Measurements from ENCODE around the gene COX5B.
"Not testable (repeated sequence)": the region's sequence is repeated elsewhere in the genome, so short reads cannot be mapped to it uniquely, and the experiment has no call there.

COX5B gene

DNA sequence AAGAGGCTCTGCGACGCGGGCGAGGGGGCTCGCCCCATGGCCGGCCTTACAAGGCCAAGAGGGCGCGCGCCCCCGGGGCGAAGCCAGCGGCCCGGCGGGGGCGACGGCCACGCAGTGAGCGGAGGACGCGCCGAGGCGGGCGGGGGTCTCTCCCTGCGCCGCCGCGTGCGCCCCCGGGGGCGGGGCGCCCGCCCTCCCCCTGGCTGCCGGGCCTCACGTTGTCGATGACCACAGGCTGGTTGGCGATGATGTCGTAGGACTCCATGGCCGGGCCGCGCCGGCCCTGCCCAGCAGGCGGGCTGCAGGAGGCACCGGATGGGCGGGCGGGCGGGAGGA is 17.7 kb downstream of the COX5B start:
- H3K4me3 ChIP-seq (ENCODE audit: control insufficient read depth, low read depth, low read length): peak overlapping the region; percentile 82
- no peak for DNase-seq (ENCODE audit: low read depth)
- TF ChIP-seq, protein P1, sequence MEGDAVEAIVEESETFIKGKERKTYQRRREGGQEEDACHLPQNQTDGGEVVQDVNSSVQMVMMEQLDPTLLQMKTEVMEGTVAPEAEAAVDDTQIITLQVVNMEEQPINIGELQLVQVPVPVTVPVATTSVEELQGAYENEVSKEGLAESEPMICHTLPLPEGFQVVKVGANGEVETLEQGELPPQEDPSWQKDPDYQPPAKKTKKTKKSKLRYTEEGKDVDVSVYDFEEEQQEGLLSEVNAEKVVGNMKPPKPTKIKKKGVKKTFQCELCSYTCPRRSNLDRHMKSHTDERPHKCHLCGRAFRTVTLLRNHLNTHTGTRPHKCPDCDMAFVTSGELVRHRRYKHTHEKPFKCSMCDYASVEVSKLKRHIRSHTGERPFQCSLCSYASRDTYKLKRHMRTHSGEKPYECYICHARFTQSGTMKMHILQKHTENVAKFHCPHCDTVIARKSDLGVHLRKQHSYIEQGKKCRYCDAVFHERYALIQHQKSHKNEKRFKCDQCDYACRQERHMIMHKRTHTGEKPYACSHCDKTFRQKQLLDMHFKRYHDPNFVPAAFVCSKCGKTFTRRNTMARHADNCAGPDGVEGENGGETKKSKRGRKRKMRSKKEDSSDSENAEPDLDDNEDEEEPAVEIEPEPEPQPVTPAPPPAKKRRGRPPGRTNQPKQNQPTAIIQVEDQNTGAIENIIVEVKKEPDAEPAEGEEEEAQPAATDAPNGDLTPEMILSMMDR (IDR thresholded peaks at IDR 0.05; ENCODE audit: control insufficient read depth, insufficient read depth, low read depth, low read length, missing control alignments): no peak

DNA sequence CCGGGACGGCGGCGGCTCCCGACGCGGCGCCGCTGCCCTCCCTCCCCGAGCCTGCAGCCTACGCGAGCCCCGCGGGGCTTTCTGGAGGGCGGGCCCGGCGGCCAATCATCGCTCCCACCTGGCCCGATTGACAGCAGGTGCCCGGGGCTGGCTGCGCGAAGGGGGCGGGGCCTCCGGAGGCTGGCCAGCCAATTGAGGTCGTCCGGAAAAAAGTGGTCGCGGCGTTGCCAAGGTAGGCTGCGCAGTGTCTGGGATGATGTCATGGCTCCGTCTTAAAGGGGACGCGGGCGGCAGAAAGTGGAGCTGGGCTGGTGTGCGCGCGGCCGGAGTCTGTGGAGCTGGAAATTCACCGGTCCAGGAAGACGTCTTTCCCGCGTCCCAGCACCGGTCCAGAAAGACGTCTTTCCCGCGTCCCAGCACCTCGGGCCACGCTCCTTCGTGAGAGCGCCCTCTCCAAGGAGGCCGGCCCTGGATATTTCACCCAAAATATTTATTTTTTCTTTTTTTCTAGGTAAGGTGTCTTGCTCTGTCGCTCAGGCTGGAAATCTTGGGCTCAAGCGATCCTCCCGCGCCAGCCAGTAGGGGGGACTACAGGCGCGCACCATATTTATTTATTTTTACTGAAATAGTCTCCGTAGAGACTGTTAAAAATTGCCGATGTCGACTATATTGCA is 18.2 kb downstream of the COX5B start, which contains the start of gene ACTR1B:
ACTR1B (minus strand) TSS at position 83 of the 674 bp plus-strand sequence. CDS start 154 bp downstream, outside the sequence.
- TF ChIP-seq, protein P1 (IDR thresholded peaks at IDR 0.05; ENCODE audit: control insufficient read depth, insufficient read depth, low read depth, low read length, missing control alignments): peak; percentile 64
- DNase-seq (ENCODE audit: low read depth): peak; percentile 92
- peak within 1 kb of the TSS; percentile 82 for H3K4me3 ChIP-seq (ENCODE audit: control insufficient read depth, low read depth, low read length)

DNA sequence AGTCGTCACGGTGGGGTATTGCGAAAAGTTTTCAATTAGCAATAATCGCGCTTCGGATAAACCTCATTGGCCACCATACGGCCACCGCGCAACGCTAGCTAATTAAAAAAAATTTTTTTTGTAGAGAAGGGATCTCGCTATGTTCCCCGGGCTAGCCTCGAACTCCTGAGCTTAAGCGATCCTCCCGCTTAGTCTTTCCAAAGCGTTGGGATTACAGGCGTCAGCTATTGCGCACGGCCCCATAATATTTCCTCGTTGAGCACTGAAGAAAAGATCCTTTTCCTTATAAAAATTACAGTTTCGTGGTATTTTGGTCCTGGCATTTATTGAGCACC is 18.7 kb downstream of the COX5B start:
- DNase-seq (ENCODE audit: low read depth): no peak
- peak overlapping the region; percentile 82 for H3K4me3 ChIP-seq (ENCODE audit: control insufficient read depth, low read depth, low read length)
- TF ChIP-seq, protein P1 (IDR thresholded peaks at IDR 0.05; ENCODE audit: control insufficient read depth, insufficient read depth, low read depth, low read length, missing control alignments): no peak

DNA sequence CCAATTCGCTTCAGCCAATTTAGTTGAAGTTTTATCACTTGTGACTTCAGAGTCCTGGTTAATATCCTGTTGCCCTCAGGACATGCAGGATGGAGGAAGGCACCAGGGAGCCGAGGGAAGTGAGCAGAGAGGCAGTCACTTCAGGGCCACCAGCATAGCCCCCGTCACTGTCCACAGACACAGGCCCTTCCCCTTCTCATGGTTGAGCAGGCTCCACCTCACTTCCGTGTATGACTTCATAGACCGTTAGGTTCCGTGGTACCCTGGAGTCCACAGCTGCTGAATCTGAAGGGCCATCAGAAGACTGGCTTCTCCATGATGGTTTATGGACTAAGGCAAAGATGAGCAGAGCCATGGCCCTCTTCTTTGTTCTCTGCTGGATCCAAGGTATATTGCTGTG is 23.6 kb downstream of the COX5B start, which contains the start of gene C2orf92:
C2orf92 (plus strand) TSS at position 266 of the 400 bp plus-strand sequence; CDS start at position 342, 76 bp downstream.
- H3K4me3 ChIP-seq (ENCODE audit: control insufficient read depth, low read depth, low read length): no peak within 1 kb of the TSS
- TF ChIP-seq, protein P1 (IDR thresholded peaks at IDR 0.05; ENCODE audit: control insufficient read depth, insufficient read depth, low read depth, low read length, missing control alignments): no peak
- no peak for DNase-seq (ENCODE audit: low read depth)

DNA sequence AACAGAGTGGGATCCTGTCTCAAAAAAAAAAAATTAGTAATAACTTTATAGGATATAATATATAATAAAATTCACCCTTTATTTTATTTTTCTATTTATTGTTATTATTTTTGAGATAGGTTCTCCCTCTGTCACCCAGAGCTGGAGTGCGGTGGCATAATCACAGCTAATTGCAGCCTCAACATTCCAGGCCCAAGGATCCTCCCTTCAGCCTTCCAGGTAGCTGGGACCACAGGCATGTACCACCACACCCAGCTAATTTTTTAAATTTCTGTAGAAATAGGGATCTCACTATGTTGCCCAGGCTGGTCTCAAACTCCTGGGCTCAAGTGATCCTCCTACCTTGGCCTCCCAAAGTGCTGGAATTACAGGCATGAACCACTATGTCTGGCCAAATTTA is 24.6 kb downstream of the COX5B start:
- TF ChIP-seq, protein P1 (IDR thresholded peaks at IDR 0.05; ENCODE audit: control insufficient read depth, insufficient read depth, low read depth, low read length, missing control alignments): no peak

DNA sequence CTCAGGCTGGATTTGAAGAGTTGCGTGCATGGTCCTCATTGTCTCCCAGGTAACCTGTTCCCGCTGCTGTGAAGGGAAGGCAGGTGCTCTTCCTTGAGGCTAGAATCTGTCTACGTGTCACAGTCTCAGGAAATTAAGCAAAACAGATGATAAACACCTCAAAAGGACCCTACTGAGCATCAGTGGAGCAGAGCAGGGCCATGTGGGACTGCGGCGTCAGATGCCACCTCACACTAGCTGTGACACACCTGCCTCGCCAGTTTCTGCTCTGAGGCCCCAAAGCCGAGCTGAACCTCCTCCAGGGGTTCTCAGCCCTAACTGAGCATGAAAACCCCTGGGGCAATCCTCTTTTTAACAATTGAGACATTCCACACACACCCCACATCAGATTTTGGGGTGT is 25.7 kb downstream of the COX5B start:
- H3K4me3 ChIP-seq (ENCODE audit: control insufficient read depth, low read depth, low read length): no peak overlapping the region
- DNase-seq (ENCODE audit: low read depth): no peak
- TF ChIP-seq, protein P1 (IDR thresholded peaks at IDR 0.05; ENCODE audit: control insufficient read depth, insufficient read depth, low read depth, low read length, missing control alignments): no peak

More for the DNA sequence above, 24.6 kb downstream of the COX5B start:
- no peak overlapping the region for H3K4me3 ChIP-seq (ENCODE audit: control insufficient read depth, low read depth, low read length)
- no peak for DNase-seq (ENCODE audit: low read depth)

DNA sequence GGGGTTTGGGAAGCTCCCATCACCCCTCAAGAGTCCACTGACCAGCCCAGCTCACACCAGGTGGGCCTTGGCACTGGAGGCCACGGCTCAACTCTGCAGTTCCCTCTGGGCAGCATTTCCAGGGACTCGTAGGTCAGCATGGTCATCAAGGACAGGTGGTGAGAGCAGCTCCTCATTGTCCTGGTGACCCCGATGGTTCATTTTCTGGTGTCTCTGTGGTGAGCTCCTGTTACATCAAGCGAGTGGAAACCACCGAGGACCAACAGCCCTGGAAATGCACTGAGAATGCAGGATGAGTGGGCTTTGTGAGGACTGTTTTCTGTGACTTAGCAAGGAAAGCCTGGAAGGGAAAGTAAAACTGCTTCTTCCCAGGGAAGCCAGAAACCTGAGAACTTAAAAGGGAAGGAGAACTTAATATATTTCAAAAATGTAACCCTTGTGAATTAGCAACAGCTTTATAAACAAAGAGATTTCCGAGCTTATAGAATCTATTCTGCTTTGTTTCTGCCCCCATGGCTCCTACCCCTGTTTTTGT is 26.8 kb downstream of the COX5B start:
- H3K4me3 ChIP-seq (ENCODE audit: control insufficient read depth, low read depth, low read length); DNase-seq (ENCODE audit: low read depth): not testable (repeated sequence)
